ENCODE data around the gene MACIR. TPM values are rescaled to one million over a fixed set of nuclear protein-coding genes. Genes with fewer than 3 reads are reported as not detected.

MACIR gene
- total RNA-seq, 2 donors from 2014 or later: 6.2 to 6.3 TPM

GRCh38 chr5:103327893-103328292 lies 69.3 kb downstream of the MACIR start:
- no peak for DNase-seq
- ATAC-seq: no peak
- H3K27me3 ChIP-seq: no peaks in the 10 kb centered on the region
- H3K4me3 ChIP-seq: no peak overlapping the region
- no peak overlapping the region for H3K27ac ChIP-seq
- no peaks in the 10 kb centered on the region for H3K36me3 ChIP-seq (replicated peaks in 1 of 2; ENCODE audit: insufficient read depth in 1 of 2, low read depth in 2 of 2)
- no peaks in the 10 kb centered on the region for H3K9me3 ChIP-seq
- intact Hi-C loops (cut with DNase I): no loop called here
- H3K4me1 ChIP-seq: no peaks in the 10 kb centered on the region
- TF ChIP-seq, protein P1, sequence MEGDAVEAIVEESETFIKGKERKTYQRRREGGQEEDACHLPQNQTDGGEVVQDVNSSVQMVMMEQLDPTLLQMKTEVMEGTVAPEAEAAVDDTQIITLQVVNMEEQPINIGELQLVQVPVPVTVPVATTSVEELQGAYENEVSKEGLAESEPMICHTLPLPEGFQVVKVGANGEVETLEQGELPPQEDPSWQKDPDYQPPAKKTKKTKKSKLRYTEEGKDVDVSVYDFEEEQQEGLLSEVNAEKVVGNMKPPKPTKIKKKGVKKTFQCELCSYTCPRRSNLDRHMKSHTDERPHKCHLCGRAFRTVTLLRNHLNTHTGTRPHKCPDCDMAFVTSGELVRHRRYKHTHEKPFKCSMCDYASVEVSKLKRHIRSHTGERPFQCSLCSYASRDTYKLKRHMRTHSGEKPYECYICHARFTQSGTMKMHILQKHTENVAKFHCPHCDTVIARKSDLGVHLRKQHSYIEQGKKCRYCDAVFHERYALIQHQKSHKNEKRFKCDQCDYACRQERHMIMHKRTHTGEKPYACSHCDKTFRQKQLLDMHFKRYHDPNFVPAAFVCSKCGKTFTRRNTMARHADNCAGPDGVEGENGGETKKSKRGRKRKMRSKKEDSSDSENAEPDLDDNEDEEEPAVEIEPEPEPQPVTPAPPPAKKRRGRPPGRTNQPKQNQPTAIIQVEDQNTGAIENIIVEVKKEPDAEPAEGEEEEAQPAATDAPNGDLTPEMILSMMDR (IDR thresholded peaks at IDR 0.05): no peak
- TF ChIP-seq POLR2A (IDR thresholded peaks at IDR 0.05): no peak

Other genes with a start within 250 kb of the MACIR start
- gene GIN1, start 138.6 kb upstream of the MACIR start, total RNA-seq: 1 to 10 TPM; 1.6 to 5.2 TPM
- 10 to 100 TPM; 23.1 to 29.6 TPM for gene PPIP5K2, start 138.5 kb upstream of the MACIR start, total RNA-seq